ENCODE measurements around the gene WNT8A. TPM values are rescaled to one million over a fixed set of nuclear protein-coding genes. Genes with fewer than 3 reads are reported as not detected.
"Not testable (repeated sequence)": the region's sequence is repeated elsewhere in the genome, so short reads cannot be mapped to it uniquely, and the experiment has no call there.

WNT8A gene
- total RNA-seq (not detected), polyA plus RNA-seq (not detected)

GRCh38 chr5:138083702-138084101 lies at the start of gene WNT8A:
WNT8A (plus strand) TSS chr5:138084033; CDS start chr5:138084128, 95 bp downstream.
- no peak within 1 kb of the TSS for H3K27ac ChIP-seq (ENCODE audit: low read depth)
- DNase-seq (ENCODE audit: extremely low spot score): no peak
- WGBS: 69% methylated on average over 5 of the region's 5 CpGs
- no peaks in the 10 kb centered on the region for H3K4me1 ChIP-seq (ENCODE audit: insufficient read depth)
- no peak within 1 kb of the TSS for H3K4me3 ChIP-seq (ENCODE audit: low read depth, low read length)
- H3K36me3 ChIP-seq (ENCODE audit: insufficient read depth): no peaks in the 10 kb centered on the region

GRCh38 chr5:138035605-138036537 lies 48.0 kb upstream of the WNT8A start:
- Histone ChIP-seq H3K27ac (ENCODE audit: low read depth) (no peak overlapping the region), H3K36me3 (ENCODE audit: insufficient read depth) (no peaks in the 10 kb centered on the region), H3K4me1 (ENCODE audit: insufficient read depth) (no peaks in the 10 kb centered on the region), H3K4me3 (ENCODE audit: low read depth, low read length) (no peak overlapping the region)
- WGBS: 33% methylated on average over 11 of the region's 11 CpGs
- peak; percentile 46 for DNase-seq (ENCODE audit: extremely low spot score)

- H3K27ac ChIP-seq (ENCODE audit: low read depth): no peak overlapping the region
- H3K4me1 ChIP-seq (ENCODE audit: insufficient read depth): no peaks in the 10 kb centered on the region
- H3K36me3 ChIP-seq (ENCODE audit: insufficient read depth): no peaks in the 10 kb centered on the region
- H3K4me3 ChIP-seq (ENCODE audit: low read depth, low read length): no peak overlapping the region
- DNase-seq (ENCODE audit: extremely low spot score): no peak
Measured at GRCh38 chr5:138037271-138037670, 46.6 kb upstream of the WNT8A start.

GRCh38 chr5:138037907-138038633 lies 45.8 kb upstream of the WNT8A start:
- Histone ChIP-seq H3K4me3 (ENCODE audit: low read depth, low read length) (no peak overlapping the region), H3K27ac (ENCODE audit: low read depth) (no peak overlapping the region)

DNA sequence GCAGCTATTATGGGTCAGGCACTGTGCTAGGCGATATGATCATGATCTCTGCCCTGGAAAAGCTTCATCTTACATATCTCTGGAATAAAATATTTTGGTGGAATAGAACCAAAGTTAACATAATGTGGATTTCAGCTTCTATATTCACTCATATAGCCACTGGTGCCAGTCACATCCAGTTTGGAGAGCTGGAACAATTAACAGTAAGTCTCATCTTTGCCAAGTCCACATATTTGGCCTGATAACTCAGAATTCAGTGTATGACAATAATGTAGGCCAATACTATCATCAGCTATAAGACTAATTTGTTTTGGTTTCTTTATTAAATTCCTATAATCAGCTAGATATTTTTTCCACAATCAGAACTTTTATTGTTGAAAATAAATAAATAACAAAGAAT lies 45.0 kb upstream of the WNT8A start:
- H3K36me3 ChIP-seq (ENCODE audit: insufficient read depth): no peaks in the 10 kb centered on the region
- no peak overlapping the region for H3K27ac ChIP-seq (ENCODE audit: low read depth)
- no peaks in the 10 kb centered on the region for H3K4me1 ChIP-seq (ENCODE audit: insufficient read depth)
- no peak for DNase-seq (ENCODE audit: extremely low spot score)
- no peak overlapping the region for H3K4me3 ChIP-seq (ENCODE audit: low read depth, low read length)
- WGBS: 73% methylated on average over 1 of the region's 1 CpG

More at GRCh38 chr5:138037907-138038633, 45.8 kb upstream of the WNT8A start:
- Histone ChIP-seq H3K36me3 (ENCODE audit: insufficient read depth) (no peaks in the 10 kb centered on the region), H3K4me1 (ENCODE audit: insufficient read depth) (no peaks in the 10 kb centered on the region)
- WGBS: 83% methylated on average over 1 of the region's 1 CpG
- DNase-seq (ENCODE audit: extremely low spot score): no peak

DNA sequence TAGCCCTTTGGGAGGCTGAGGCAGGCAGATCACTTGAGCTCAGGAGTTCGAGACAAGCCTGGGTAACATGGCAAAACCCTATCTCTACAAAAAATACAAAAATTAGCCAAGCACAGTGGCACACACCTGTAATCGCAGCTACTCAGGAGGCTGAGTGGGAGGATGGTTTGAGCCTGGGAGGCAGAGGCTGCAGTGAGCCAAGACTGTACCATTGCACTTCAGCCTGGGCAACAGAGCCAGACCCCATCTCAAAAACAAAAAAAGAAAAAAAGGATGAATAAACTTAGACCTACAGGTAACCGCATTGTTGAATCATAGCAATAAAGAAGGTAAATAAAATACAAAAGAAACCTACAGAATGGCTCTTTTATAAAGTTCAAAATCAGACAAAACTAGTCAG lies 38.5 kb upstream of the WNT8A start:
- not testable (repeated sequence) for H3K36me3 ChIP-seq (ENCODE audit: insufficient read depth); H3K4me3 ChIP-seq (ENCODE audit: low read depth, low read length); H3K27ac ChIP-seq (ENCODE audit: low read depth); DNase-seq (ENCODE audit: extremely low spot score); H3K4me1 ChIP-seq (ENCODE audit: insufficient read depth)
- 95% methylated on average over 3 of the region's 3 CpGs for WGBS

DNA sequence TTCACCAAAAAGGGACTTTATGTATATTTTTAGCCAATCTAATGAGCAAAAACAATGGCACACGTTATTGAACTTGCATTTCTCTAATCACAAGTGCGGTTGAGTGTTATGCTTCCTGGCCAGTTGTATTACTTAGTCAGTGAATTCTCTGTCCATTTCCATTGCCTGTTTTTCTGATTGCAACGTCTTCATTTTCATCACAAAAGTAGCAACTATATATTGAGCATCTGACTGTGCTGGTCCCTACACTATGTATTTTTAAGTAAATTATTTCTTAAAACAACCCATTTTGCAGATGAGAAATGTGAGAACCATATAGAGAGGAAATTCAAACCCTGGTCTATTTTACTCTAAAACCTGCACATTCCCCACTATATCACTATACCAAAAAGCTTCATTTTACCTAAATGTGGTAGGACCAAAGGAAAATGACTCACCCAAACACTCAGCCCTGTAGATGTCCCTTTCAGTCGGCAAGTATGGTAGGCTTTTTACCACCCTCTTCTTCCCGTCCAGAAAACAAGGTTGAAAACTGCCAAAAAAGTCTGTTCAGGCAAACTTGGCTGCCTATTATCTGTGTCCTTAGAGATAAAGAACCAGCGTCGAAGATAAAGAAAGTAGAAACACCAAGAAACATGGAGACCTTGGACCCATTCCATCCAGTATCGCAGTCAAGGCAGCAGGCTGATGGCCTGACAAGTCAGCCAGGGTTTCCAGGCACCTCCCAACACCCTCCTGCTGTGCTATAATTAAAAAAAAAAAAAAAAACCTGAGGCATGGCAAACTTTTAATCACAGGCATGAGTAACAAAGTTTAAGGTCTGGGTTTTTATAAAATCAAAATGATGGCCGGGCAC lies 32.2 kb upstream of the WNT8A start:
- Histone ChIP-seq H3K27ac (ENCODE audit: low read depth) (no peak overlapping the region), H3K4me3 (ENCODE audit: low read depth, low read length) (no peak overlapping the region), H3K36me3 (ENCODE audit: insufficient read depth) (no peaks in the 10 kb centered on the region), H3K4me1 (ENCODE audit: insufficient read depth) (no peaks in the 10 kb centered on the region)
- no peak for DNase-seq (ENCODE audit: extremely low spot score)
- 52% methylated on average over 9 of the region's 9 CpGs for WGBS

DNA sequence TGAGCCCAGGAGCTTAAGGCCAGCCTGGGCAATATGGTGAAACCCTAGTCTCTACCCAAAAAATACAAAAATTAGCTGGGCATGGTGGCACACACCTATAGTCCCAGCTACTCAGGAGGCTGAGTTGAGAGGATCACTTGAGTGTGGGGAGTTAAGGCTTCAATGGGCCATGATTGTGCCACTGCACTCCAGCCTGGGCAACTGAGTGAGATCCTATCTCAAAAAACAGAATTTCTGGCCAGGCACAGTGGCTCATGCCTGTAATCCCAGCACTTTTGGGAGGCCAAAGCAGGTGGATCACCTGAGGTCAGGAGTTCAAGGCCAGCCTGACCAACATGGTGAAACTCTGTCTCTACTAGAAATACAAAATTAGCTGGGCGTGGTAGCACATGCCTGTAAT lies 31.1 kb upstream of the WNT8A start:
- H3K27ac ChIP-seq (ENCODE audit: low read depth); H3K36me3 ChIP-seq (ENCODE audit: insufficient read depth); H3K4me3 ChIP-seq (ENCODE audit: low read depth, low read length); DNase-seq (ENCODE audit: extremely low spot score); H3K4me1 ChIP-seq (ENCODE audit: insufficient read depth): not testable (repeated sequence)
- 82% methylated on average over 1 of the region's 1 CpG for WGBS

DNA sequence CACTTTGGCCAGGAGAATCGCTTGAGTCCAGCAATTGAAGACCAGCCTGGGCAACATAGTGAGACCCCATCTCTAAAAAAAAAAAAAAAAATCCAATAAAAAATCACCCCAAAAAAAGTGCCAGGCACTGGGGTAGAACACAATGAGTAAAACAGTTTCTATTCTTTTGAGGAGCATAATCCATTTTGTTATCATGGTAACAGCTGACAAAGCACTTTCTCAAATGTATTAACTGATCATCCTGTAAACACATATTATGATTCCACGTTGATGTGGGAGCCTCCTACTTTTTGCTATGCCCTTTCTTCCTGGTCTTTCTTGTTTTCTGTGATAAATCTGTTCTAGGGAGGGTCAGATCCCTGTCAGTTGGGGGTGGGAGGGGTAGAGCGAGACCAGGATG lies 30.3 kb upstream of the WNT8A start:
- WGBS: 75% methylated on average over 3 of the region's 3 CpGs
- Histone ChIP-seq H3K36me3 (ENCODE audit: insufficient read depth) (no peaks in the 10 kb centered on the region), H3K27ac (ENCODE audit: low read depth) (no peak overlapping the region), H3K4me1 (ENCODE audit: insufficient read depth) (no peaks in the 10 kb centered on the region), H3K4me3 (ENCODE audit: low read depth, low read length) (no peak overlapping the region)
- no peak for DNase-seq (ENCODE audit: extremely low spot score)

- no peak for DNase-seq (ENCODE audit: extremely low spot score)
- Histone ChIP-seq H3K4me3 (ENCODE audit: low read depth, low read length) (no peak overlapping the region), H3K4me1 (ENCODE audit: insufficient read depth) (no peaks in the 10 kb centered on the region), H3K36me3 (ENCODE audit: insufficient read depth) (no peaks in the 10 kb centered on the region), H3K27ac (ENCODE audit: low read depth) (no peak overlapping the region)
- WGBS: 47% methylated on average over 3 of the region's 3 CpGs
Measured at GRCh38 chr5:138054206-138054605, 29.6 kb upstream of the WNT8A start.

GRCh38 chr5:138054847-138055558 lies 28.8 kb upstream of the WNT8A start:
- no peak overlapping the region for H3K27ac ChIP-seq (ENCODE audit: low read depth)
- WGBS: 34% methylated on average over 13 of the region's 13 CpGs
- no peaks in the 10 kb centered on the region for H3K4me1 ChIP-seq (ENCODE audit: insufficient read depth)
- no peak overlapping the region for H3K4me3 ChIP-seq (ENCODE audit: low read depth, low read length)
- H3K36me3 ChIP-seq (ENCODE audit: insufficient read depth): no peaks in the 10 kb centered on the region
- DNase-seq (ENCODE audit: extremely low spot score): peak; percentile 6

- Histone ChIP-seq H3K4me3 (ENCODE audit: low read depth, low read length) (no peak overlapping the region), H3K27ac (ENCODE audit: low read depth) (no peak overlapping the region), H3K36me3 (ENCODE audit: insufficient read depth) (no peaks in the 10 kb centered on the region), H3K4me1 (ENCODE audit: insufficient read depth) (no peaks in the 10 kb centered on the region)
- DNase-seq (ENCODE audit: extremely low spot score): no peak
Measured at GRCh38 chr5:138064526-138064925, 19.3 kb upstream of the WNT8A start.

GRCh38 chr5:138065102-138065501 lies 18.7 kb upstream of the WNT8A start:
- no peak for DNase-seq (ENCODE audit: extremely low spot score)
- Histone ChIP-seq H3K4me3 (ENCODE audit: low read depth, low read length) (no peak overlapping the region), H3K36me3 (ENCODE audit: insufficient read depth) (no peaks in the 10 kb centered on the region), H3K4me1 (ENCODE audit: insufficient read depth) (no peaks in the 10 kb centered on the region), H3K27ac (ENCODE audit: low read depth) (no peak overlapping the region)
- 65% methylated on average over 5 of the region's 5 CpGs for WGBS

Measured in urinary bladder (tissue), 4 donors.